Neural cell (in vitro differentiated cells): Measurements from ENCODE around the gene SCAANT1. TPM values are rescaled to one million over a fixed set of nuclear protein-coding genes. Genes with fewer than 3 reads are reported as not detected.

Source experiments
- H2AFZ ChIP-seq: fragments of 200-600, 300-800 bp; sonication (generic), shearing (Covaris generic); 2 replicates; pipeline ENCODE4 v1.6.0; 2014; ENCODE audit warnings: low read depth, mild to moderate bottlenecking, antibody characterized with exemption, low read length, moderate library complexity
- H3F3A ChIP-seq: fragments of 200-600 bp; shearing (Covaris generic); 2 replicates; pipeline ENCODE4 v1.6.1; 2016; ENCODE audit warnings: mild to moderate bottlenecking, moderate library complexity, mixed read lengths, antibody characterized with exemption, low read length; ENCODE audit not compliant: insufficient read depth, poor library complexity, severe bottlenecking
- H3K27ac ChIP-seq: fragments of 200-600, 300-800 bp; sonication (generic), shearing (Covaris generic); 2 replicates; pipeline ENCODE4 v1.5.1; 2014; ENCODE audit warnings: mild to moderate bottlenecking, low read length, moderate library complexity
- H3K27me3 ChIP-seq: fragments of 300-800, 200-600 bp; sonication (generic), shearing (Covaris generic); 2 replicates; pipeline ENCODE4 v1.6.0; 2014; ENCODE audit warnings: mild to moderate bottlenecking, low read depth, low read length, moderate library complexity; ENCODE audit not compliant: insufficient read depth
- H3K36me3 ChIP-seq: fragments of 300-800, 200-600 bp; sonication (generic), shearing (Covaris generic); 2 replicates; pipeline ENCODE4 v1.5.1; 2014; ENCODE audit warnings: mild to moderate bottlenecking, antibody characterized with exemption, low read length, moderate library complexity; ENCODE audit not compliant: insufficient read depth
- H3K4me2 ChIP-seq: fragments of 300-800, 200-600 bp; sonication (generic), shearing (Covaris generic); 2 replicates; pipeline ENCODE4 v1.6.0; 2014; ENCODE audit warnings: mild to moderate bottlenecking, low read length
- H3K4me3 ChIP-seq: fragments of 300-800, 200-600 bp; sonication (generic), shearing (Covaris generic); 2 replicates; pipeline ENCODE4 v1.5.1; 2014; ENCODE audit warnings: mild to moderate bottlenecking, low read length, moderate library complexity
- H3K79me2 ChIP-seq: fragments of 200-600 bp; shearing (Covaris generic); replicated peaks from 2 replicates; pipeline ENCODE4 v1.6.0; 2014; ENCODE audit warnings: mild to moderate bottlenecking, low read length, moderate library complexity; ENCODE audit not compliant: insufficient read depth
- H3K9ac ChIP-seq: fragments of 300-800, 200-600 bp; sonication (generic), shearing (Covaris generic); 2 replicates; pipeline ENCODE4 v1.6.1; 2016; ENCODE audit warnings: mild to moderate bottlenecking, low read length, mixed read lengths
- H3K9me2 ChIP-seq: fragments of 200-600 bp; shearing (Covaris generic); 2 replicates; pipeline ENCODE4 v1.6.1; 2016; ENCODE audit warnings: mild to moderate bottlenecking, low read length, mixed read lengths; ENCODE audit not compliant: insufficient read depth
- H3K9me3 ChIP-seq: fragments of 200-600, 300-800 bp; sonication (generic), shearing (Covaris generic); 2 replicates; pipeline ENCODE4 v1.6.1; 2016; ENCODE audit warnings: mild to moderate bottlenecking, mixed run types, low read length, moderate library complexity, mixed read lengths
- H4K20me1 ChIP-seq: fragments of 200-600 bp; shearing (Covaris generic); 2 replicates; pipeline ENCODE4 v1.6.1; 2016; ENCODE audit warnings: mild to moderate bottlenecking, mixed run types; ENCODE audit not compliant: insufficient read depth
- EZH2 ChIP-seq: fragments of 200-600, 300-800 bp; shearing (Covaris generic), sonication (generic); IDR thresholded peaks from 2 replicates; pipeline ENCODE4 v1.6.1; 2014; ENCODE audit warnings: antibody characterized with exemption, low read length, borderline replicate concordance, mild to moderate bottlenecking; ENCODE audit not compliant: insufficient read depth, poor library complexity, severe bottlenecking
- MXI1 ChIP-seq: fragments of 450-650 bp; conservative IDR thresholded peaks from 2 replicates; pipeline ENCODE4 v1.6.1; 2014; ENCODE audit warnings: antibody characterized with exemption, mild to moderate bottlenecking; ENCODE audit not compliant: poor library complexity, severe bottlenecking
- POLR2AphosphoS5 ChIP-seq: IDR thresholded peaks from 2 replicates; pipeline ENCODE4 v1.6.1; 2012
- RAD21 ChIP-seq: fragments of 450-650 bp; conservative IDR thresholded peaks from 2 replicates; pipeline ENCODE4 v1.6.1; 2014; ENCODE audit warnings: antibody characterized with exemption, mild to moderate bottlenecking, moderate library complexity
- REST ChIP-seq: IDR thresholded peaks from 2 replicates; pipeline ENCODE4 v1.6.1; 2012; ENCODE audit warnings: borderline replicate concordance
- SMC3 ChIP-seq: fragments of 450-650 bp; conservative IDR thresholded peaks from 2 replicates; pipeline ENCODE4 v1.6.1; 2014; ENCODE audit warnings: antibody characterized with exemption, mild to moderate bottlenecking, moderate library complexity; ENCODE audit not compliant: poor library complexity
- TAF1 ChIP-seq: IDR thresholded peaks from 2 replicates; pipeline ENCODE4 v1.6.1; 2012; ENCODE audit warnings: low read depth
- polyA plus RNA-seq: library from polyadenylated mRNA; depleted of rRNA; stranded (reverse); fragments of >200 nt; gene quantifications from 2 replicates; pipeline ENCODE4 v1.2.3, GENCODE V29; 2014

The SCAANT1 gene
- polyA plus RNA-seq, 1 donor from 2014 or later: not detected

GRCh38 chr3:63900459-63900858 is 11.7 kb downstream of the SCAANT1 start:
- TF ChIP-seq RAD21 (no peak), TAF1 (no peak), SMC3 (no peak), EZH2 (no peak), REST (no peak)

GRCh38 chr3:63900010-63900409 is 12.2 kb downstream of the SCAANT1 start:
- no peaks in the 10 kb centered on the region for H3K27me3 ChIP-seq
- H3K4me3 ChIP-seq: no peak overlapping the region
- H3F3A ChIP-seq: no peaks in the 10 kb centered on the region
- H3K9ac ChIP-seq: no peak overlapping the region
- H2AFZ ChIP-seq: no peak overlapping the region
- H3K9me3 ChIP-seq: no peaks in the 10 kb centered on the region
- H3K27ac ChIP-seq: no peak overlapping the region
- no peaks in the 10 kb centered on the region for H3K36me3 ChIP-seq
- no peaks in the 10 kb centered on the region for H3K9me2 ChIP-seq
- H4K20me1 ChIP-seq: no peaks in the 10 kb centered on the region
- TF ChIP-seq TAF1 (no peak), REST (no peak), SMC3 (no peak), POLR2AphosphoS5 (no peak), MXI1 (no peak), EZH2 (no peak)
- H3K79me2 ChIP-seq: no peaks in the 10 kb centered on the region
- no peak overlapping the region for H3K4me2 ChIP-seq

More at GRCh38 chr3:63900459-63900858, 11.7 kb downstream of the SCAANT1 start:
- no peak overlapping the region for H3K4me2 ChIP-seq
- no peaks in the 10 kb centered on the region for H4K20me1 ChIP-seq
- no peak overlapping the region for H2AFZ ChIP-seq
- no peaks in the 10 kb centered on the region for H3K36me3 ChIP-seq
- H3K27me3 ChIP-seq: no peaks in the 10 kb centered on the region
- no peaks in the 10 kb centered on the region for H3K9me3 ChIP-seq
- no peak overlapping the region for H3K9ac ChIP-seq
- H3K9me2 ChIP-seq: no peaks in the 10 kb centered on the region
- no peaks in the 10 kb centered on the region for H3F3A ChIP-seq
- H3K27ac ChIP-seq: no peak overlapping the region
- H3K79me2 ChIP-seq: no peaks in the 10 kb centered on the region
- H3K4me3 ChIP-seq: no peak overlapping the region
